Neural progenitor cell (in vitro differentiated cells): ENCODE data around the gene ZFAND5. TPM values are rescaled to one million over a fixed set of nuclear protein-coding genes. Genes with fewer than 3 reads are reported as not detected.
A peak's percentile ranks its signal among the peaks of the same experiment; 100 is the strongest.

Source experiments
- DNase-seq: peaks from one replicate; pipeline ENCODE4 v3.0.0-alpha.2; 2016; ENCODE audit warnings: low spot score
- H2AFZ ChIP-seq: fragments of 200-600 bp; sonication (generic); replicated peaks from 2 replicates; pipeline ENCODE4 v1.6.1; 2016; ENCODE audit warnings: antibody characterized with exemption
- H3F3A ChIP-seq: fragments of 200-600 bp; sonication (generic); 2 replicates; pipeline ENCODE4 v1.6.1; 2016; ENCODE audit warnings: antibody characterized with exemption, low read depth
- H3K27ac ChIP-seq: fragments of 200-600 bp; sonication (generic); 2 replicates; pipeline ENCODE4 v1.5.1; 2016; ENCODE audit warnings: mild to moderate bottlenecking
- H3K27me3 ChIP-seq: fragments of 200-600 bp; sonication (generic); 2 replicates; pipeline ENCODE4 v1.6.1; 2016; ENCODE audit warnings: mild to moderate bottlenecking, moderate library complexity
- H3K36me3 ChIP-seq: fragments of 200-600 bp; sonication (generic); 2 replicates; pipeline ENCODE4 v1.5.1; 2016
- H3K4me1 ChIP-seq: fragments of 200-600 bp; sonication (generic); 2 replicates; pipeline ENCODE4 v1.6.1; 2016; ENCODE audit warnings: mixed run types
- H3K4me2 ChIP-seq: fragments of 200-600 bp; sonication (generic); 2 replicates; pipeline ENCODE4 v1.6.1; 2016
- H3K4me3 ChIP-seq: fragments of 200-600 bp; sonication (generic); 2 replicates; pipeline ENCODE4 v1.5.1; 2016
- H3K79me2 ChIP-seq: fragments of 200-600 bp; sonication (generic); 2 replicates; pipeline ENCODE4 v1.6.1; 2016; ENCODE audit warnings: low read depth
- H3K9ac ChIP-seq: fragments of 200-600 bp; sonication (generic); 2 replicates; pipeline ENCODE4 v1.6.1; 2016
- H3K9me3 ChIP-seq: fragments of 200-600 bp; sonication (generic); 2 replicates; pipeline ENCODE4 v1.5.1; 2016; ENCODE audit warnings: low read depth
- H4K20me1 ChIP-seq: fragments of 200-600 bp; sonication (generic); 2 replicates; pipeline ENCODE4 v1.6.1; 2016; ENCODE audit warnings: low read depth
- H3K27ac Mint-ChIP-seq: 3 replicates; pipeline ENCODE4 v1.8.0; 2021; ENCODE audit warnings: mixed read lengths
- H3K27me3 Mint-ChIP-seq: 2 replicates; pipeline ENCODE4 v1.8.0; 2022; ENCODE audit warnings: low read depth, mild to moderate bottlenecking, inconsistent platforms, moderate library complexity, mixed read lengths; ENCODE audit not compliant: insufficient read depth
- H3K36me3 Mint-ChIP-seq: 3 replicates; pipeline ENCODE4 v1.8.0; 2021; ENCODE audit warnings: mixed read lengths
- H3K4me1 Mint-ChIP-seq: 3 replicates; pipeline ENCODE4 v1.8.0; 2021; ENCODE audit warnings: mixed read lengths
- H3K4me3 Mint-ChIP-seq: 3 replicates; pipeline ENCODE4 v1.8.0; 2021; ENCODE audit warnings: mild to moderate bottlenecking, moderate library complexity, mixed read lengths
- H3K9me3 Mint-ChIP-seq: 3 replicates; pipeline ENCODE4 v1.8.0; 2020; ENCODE audit warnings: mixed read lengths
- CTCF ChIP-seq: fragments of 200-600 bp; sonication (generic); IDR thresholded peaks from 2 replicates; pipeline ENCODE4 v1.5.1; 2017; ENCODE audit warnings: antibody characterized with exemption, mild to moderate bottlenecking
- EZH2 ChIP-seq: fragments of 200-600 bp; sonication (generic); IDR thresholded peaks from 2 replicates; pipeline ENCODE4 v1.6.1; 2017; ENCODE audit warnings: antibody characterized with exemption, mild to moderate bottlenecking, moderate library complexity
- EZH2phosphoT487 ChIP-seq: fragments of 200-600 bp; sonication (generic); IDR thresholded peaks from 2 replicates; pipeline ENCODE4 v1.6.1; 2017; ENCODE audit warnings: antibody characterized with exemption
- total RNA-seq: library from RNA; depleted of rRNA; stranded (reverse); fragments of >200 nt; gene quantifications from 2 replicates; pipeline ENCODE4 v1.2.3, GENCODE V29; 2015; ENCODE audit warnings: low replicate concordance

The ZFAND5 gene
- total RNA-seq, 1 donor from 2014 or later, result 162 TPM

DNA sequence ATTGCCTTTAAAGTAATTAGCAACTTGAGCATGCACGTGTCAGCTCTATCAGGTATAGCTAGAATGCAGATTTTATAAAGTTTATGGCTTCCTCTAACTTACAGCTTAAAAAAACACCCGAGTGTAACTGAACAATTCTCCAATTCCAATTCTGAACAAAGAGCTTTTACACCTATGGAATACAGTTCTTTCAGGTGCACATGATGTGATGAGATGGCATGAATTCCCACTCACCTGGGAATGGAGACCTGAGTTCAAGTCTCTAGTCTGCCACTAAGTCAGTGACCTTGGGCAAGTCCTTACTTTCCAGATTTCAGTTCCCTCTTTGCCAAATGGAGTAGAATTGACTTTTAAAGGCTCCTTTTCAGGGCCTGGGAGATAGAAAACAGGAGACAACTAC, 1.8 kb downstream of the ZFAND5 start:
- peak overlapping the region; percentile 94 for H3K4me2 ChIP-seq
- peaks cover 50% of the 10 kb centered on the region for H3K4me1 Mint-ChIP-seq
- no peaks in the 10 kb centered on the region for H3K9me3 ChIP-seq
- H3K4me1 ChIP-seq, result peaks cover 31% of the 10 kb centered on the region
- H4K20me1 ChIP-seq, result peaks cover 57% of the 10 kb centered on the region
- H3K27me3 ChIP-seq, result peaks cover 10% of the 10 kb centered on the region
- peak overlapping the region; percentile 97 for H3K4me3 Mint-ChIP-seq
- H2AFZ ChIP-seq, result no peak overlapping the region
- H3K27me3 Mint-ChIP-seq, result peaks cover 4% of the 10 kb centered on the region
- H3K9me3 Mint-ChIP-seq, result peaks cover 2% of the 10 kb centered on the region
- peaks cover 31% of the 10 kb centered on the region for H3K36me3 Mint-ChIP-seq
- peaks cover 9% of the 10 kb centered on the region for H3F3A ChIP-seq
- H3K27ac Mint-ChIP-seq, result peak overlapping the region; percentile 82
- DNase-seq, result no peak
- H3K36me3 ChIP-seq, result peaks cover 14% of the 10 kb centered on the region
- H3K9ac ChIP-seq, result peak overlapping the region; percentile 93
- peak overlapping the region; percentile 93 for H3K4me3 ChIP-seq
- TF ChIP-seq CTCF, result no peak
- no peak for TF ChIP-seq EZH2
- TF ChIP-seq EZH2phosphoT487, result no peak
- peaks cover 68% of the 10 kb centered on the region for H3K79me2 ChIP-seq
- H3K27ac ChIP-seq, result peak overlapping the region; percentile 88

DNA sequence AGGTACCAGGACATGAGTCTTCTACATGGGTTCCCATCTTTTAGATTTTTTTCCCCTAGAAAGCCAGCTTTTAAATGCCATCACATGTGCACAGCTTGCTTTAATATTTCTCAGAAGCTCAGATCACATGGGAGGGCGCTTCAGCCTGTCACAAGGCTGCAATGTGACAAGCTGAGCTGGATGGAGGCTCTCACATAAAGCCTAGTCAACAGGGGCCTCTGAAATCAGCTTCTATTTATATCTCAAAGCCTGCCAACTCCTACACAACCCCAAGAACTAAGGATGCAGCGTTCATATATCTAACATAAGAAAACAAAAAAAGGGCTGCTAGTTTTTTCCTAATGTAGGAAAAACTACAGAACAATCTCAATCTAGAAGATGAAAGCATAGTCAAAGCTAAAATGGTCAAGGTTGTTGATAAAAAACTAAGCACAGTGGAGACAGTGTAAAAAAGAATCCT, 2.3 kb downstream of the ZFAND5 start:
- peaks cover 9% of the 10 kb centered on the region for H3F3A ChIP-seq
- H3K4me1 ChIP-seq, result peaks cover 31% of the 10 kb centered on the region
- H4K20me1 ChIP-seq, result peaks cover 63% of the 10 kb centered on the region
- H3K4me2 ChIP-seq, result peak overlapping the region; percentile 94
- H3K79me2 ChIP-seq, result peaks cover 73% of the 10 kb centered on the region
- H3K4me3 Mint-ChIP-seq, result peak overlapping the region; percentile 97
- H3K27me3 Mint-ChIP-seq, result peaks cover 4% of the 10 kb centered on the region
- H3K27ac Mint-ChIP-seq, result peak overlapping the region; percentile 25
- no peak overlapping the region for H2AFZ ChIP-seq
- H3K4me1 Mint-ChIP-seq, result peaks cover 52% of the 10 kb centered on the region
- no peak for TF ChIP-seq EZH2phosphoT487
- no peak for TF ChIP-seq EZH2
- no peak for TF ChIP-seq CTCF
- peaks cover 18% of the 10 kb centered on the region for H3K36me3 ChIP-seq
- peaks cover 33% of the 10 kb centered on the region for H3K36me3 Mint-ChIP-seq
- H3K9ac ChIP-seq, result no peak overlapping the region
- peak overlapping the region; percentile 93 for H3K4me3 ChIP-seq
- no peak overlapping the region for H3K27ac ChIP-seq
- DNase-seq, result peak; percentile 42
- no peaks in the 10 kb centered on the region for H3K9me3 ChIP-seq
- H3K27me3 ChIP-seq, result peaks cover 10% of the 10 kb centered on the region
- peaks cover 2% of the 10 kb centered on the region for H3K9me3 Mint-ChIP-seq

DNA sequence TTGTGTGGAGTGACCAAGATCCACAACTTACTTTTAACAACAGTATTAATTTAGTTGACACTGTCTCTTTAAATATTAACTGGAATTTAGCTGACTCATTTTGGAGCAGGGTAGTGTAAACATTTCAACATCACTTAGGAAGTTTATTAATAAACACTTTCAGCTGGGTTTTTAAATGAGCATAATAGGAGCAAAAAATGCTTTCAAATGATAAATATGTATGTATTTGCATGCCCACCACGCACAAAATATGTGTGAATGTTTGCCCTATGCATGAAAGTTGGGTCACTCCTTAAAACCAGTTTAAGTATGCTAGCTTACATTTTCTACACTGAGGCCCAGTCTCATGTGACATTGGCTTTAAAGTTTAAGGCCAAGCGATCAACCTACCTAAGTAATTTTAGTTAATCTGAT, 2.9 kb downstream of the ZFAND5 start:
- peaks cover 68% of the 10 kb centered on the region for H4K20me1 ChIP-seq
- H3K4me1 ChIP-seq, result peaks cover 31% of the 10 kb centered on the region
- no peak for DNase-seq
- H3K4me3 Mint-ChIP-seq, result peak overlapping the region; percentile 97
- H3K36me3 ChIP-seq, result peaks cover 24% of the 10 kb centered on the region
- H3K9me3 Mint-ChIP-seq, result peaks cover 2% of the 10 kb centered on the region
- H3K27ac ChIP-seq, result no peak overlapping the region
- H3K27me3 Mint-ChIP-seq, result peaks cover 4% of the 10 kb centered on the region
- H3K4me2 ChIP-seq, result peak overlapping the region; percentile 94
- H3K27ac Mint-ChIP-seq, result no peak overlapping the region
- peaks cover 10% of the 10 kb centered on the region for H3K27me3 ChIP-seq
- H3K9ac ChIP-seq, result no peak overlapping the region
- H3F3A ChIP-seq, result peaks cover 15% of the 10 kb centered on the region
- H3K79me2 ChIP-seq, result peaks cover 79% of the 10 kb centered on the region
- TF ChIP-seq EZH2 (no peak), CTCF (no peak), EZH2phosphoT487 (no peak)
- no peaks in the 10 kb centered on the region for H3K9me3 ChIP-seq
- H3K4me3 ChIP-seq, result peak overlapping the region; percentile 93
- H2AFZ ChIP-seq, result no peak overlapping the region
- H3K4me1 Mint-ChIP-seq, result peaks cover 52% of the 10 kb centered on the region
- H3K36me3 Mint-ChIP-seq, result peaks cover 37% of the 10 kb centered on the region
